GM12865 (cell line): ENCODE data around the gene GNAT1.

Experiments
- DNase-seq: peaks from one replicate; pipeline ENCODE4 v3.0.0; 2010; ENCODE audit warnings: low read depth
- H3K4me3 ChIP-seq: 2 replicates; pipeline ENCODE4 v1.5.1; 2011; ENCODE audit warnings: mild to moderate bottlenecking, low read depth, low read length, control low read depth
- CTCF ChIP-seq: IDR thresholded peaks from 2 replicates; pipeline ENCODE4 v1.5.1; 2011; ENCODE audit warnings: low read length, control low read depth, low read depth, inconsistent platforms; ENCODE audit not compliant: insufficient read depth; ENCODE audit errors: missing control alignments

GNAT1 gene

GRCh38 chr3:50162034-50162883 is 29.2 kb upstream of the GNAT1 start:
- no peak for DNase-seq
- no peak overlapping the region for H3K4me3 ChIP-seq
- TF ChIP-seq CTCF: no peak

- no peak for DNase-seq
- no peak for TF ChIP-seq CTCF
- H3K4me3 ChIP-seq: no peak overlapping the region
Observed at GRCh38 chr3:50163572-50164455, 27.6 kb upstream of the GNAT1 start.

- no peak overlapping the region for H3K4me3 ChIP-seq
- no peak for DNase-seq
- no peak for TF ChIP-seq CTCF
Observed at GRCh38 chr3:50164481-50164880, 26.9 kb upstream of the GNAT1 start.

GRCh38 chr3:50164984-50165909 is 26.2 kb upstream of the GNAT1 start:
- DNase-seq: no peak
- TF ChIP-seq CTCF: no peak
- no peak overlapping the region for H3K4me3 ChIP-seq

GRCh38 chr3:50165910-50166538 is 25.4 kb upstream of the GNAT1 start:
- TF ChIP-seq CTCF: no peak
- no peak for DNase-seq
- H3K4me3 ChIP-seq: no peak overlapping the region

GRCh38 chr3:50166620-50167019 is 24.8 kb upstream of the GNAT1 start:
- no peak overlapping the region for H3K4me3 ChIP-seq
- TF ChIP-seq CTCF: no peak

More at GRCh38 chr3:50166620-50167019, 24.8 kb upstream of the GNAT1 start:
- DNase-seq: no peak
